HUDEP-2 (cell line): ENCODE results near the gene TOP1.

Experiments used
- DNase-seq, 76 experiments: peaks; one replicate each; lab custom pipeline; 2025; ENCODE audit not compliant: unreplicated experiment in 76 of 76; lab: John Stamatoyannopoulos, UW

Gene TOP1

DNA sequence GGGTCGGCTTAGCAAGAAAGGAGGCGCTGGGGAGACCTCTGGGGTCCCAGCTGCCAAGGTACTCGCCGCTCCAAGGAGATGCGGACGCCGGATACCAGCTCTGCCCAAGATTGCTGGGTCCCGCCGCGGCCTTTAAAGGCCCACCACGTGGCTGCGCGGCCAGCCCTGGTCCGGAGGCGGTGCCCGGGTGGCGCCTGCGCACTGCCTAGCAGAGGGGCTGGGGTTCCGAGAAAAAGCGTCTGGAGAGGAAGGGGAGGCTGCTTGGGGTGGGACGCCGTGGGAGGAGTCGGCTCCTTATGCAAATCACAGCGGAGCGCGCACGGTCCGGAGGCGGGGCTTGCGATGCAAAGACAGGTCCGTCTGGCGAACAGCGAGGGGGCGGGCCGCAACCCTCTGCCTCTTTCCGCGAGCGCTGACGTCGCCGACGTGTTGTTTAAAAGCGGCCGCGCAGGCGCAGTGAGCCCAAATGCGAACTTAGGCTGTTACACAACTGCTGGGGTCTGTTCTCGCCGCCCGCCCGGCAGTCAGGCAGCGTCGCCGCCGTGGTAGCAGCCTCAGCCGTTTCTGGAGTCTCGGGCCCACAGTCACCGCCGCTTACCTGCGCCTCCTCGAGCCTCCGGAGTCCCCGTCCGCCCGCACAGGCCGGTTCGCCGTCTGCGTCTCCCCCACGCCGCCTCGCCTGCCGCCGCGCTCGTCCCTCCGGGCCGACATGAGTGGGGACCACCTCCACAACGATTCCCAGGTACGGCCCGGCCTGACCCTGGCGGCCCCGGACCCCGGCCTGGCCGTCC, at the start of gene TOP1:
Gene TOP1, plus strand, starts transcription at position 464 of the 791 bp plus-strand sequence. Its CDS starts 246 bp downstream, at position 710.
- DNase-seq: peak; percentile 59 to 100 (median 99)

DNA sequence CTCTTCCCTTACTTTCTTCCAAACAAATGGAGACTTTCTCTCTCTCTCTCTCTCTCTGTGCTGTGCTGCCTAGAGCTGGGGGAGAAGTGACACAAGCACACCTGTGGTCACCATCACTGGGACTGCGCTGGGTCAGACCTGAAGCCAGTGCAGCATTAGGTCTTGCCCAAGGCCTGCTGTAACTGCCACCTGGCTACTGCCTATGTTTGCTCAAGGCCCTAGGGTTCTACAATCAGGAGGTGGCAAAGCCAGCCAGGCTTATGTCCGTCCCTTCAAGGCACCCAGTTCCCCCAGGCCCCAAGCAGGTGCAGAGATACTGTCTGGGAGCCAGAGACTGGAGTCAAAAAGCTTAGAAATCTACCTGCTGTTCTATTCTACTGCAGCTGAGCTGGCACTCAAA, 49.4 kb upstream of the TOP1 start:
- DNase-seq: no peak

DNA sequence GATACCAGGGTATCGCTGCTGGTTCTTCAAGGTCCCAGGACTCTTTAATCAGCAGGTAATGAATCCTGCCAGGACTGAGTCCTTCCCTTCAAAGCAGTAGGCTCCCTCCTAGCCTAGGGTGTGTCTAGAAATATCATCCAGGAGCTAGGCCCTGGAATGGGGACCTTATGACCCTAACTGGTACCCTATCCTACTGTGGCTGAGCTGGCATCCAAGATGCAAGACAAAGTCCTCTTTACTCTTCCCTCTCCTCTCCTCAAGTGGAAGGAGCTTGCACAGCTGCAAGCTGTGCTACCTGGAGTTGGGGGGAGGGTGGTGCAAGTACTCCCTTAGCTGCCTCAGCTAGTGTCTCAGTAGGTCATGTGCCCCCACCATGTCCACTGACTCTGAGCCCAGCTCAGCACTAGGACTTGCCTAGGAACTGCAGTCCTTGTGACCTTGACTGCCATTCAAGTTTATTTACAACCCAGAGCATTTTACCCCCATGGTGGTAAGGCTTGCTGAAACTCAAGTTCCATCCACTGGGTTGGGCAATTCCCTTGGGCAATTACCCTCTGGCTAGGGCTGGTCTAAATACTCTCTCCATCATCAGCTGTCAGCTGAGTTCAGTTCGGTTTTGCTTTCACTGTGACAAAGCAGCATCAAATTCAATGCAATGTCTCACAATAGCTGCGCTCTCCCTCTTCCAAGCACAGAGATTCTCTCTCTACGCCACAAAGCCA, 48.4 kb upstream of the TOP1 start:
- no peak for DNase-seq

DNA sequence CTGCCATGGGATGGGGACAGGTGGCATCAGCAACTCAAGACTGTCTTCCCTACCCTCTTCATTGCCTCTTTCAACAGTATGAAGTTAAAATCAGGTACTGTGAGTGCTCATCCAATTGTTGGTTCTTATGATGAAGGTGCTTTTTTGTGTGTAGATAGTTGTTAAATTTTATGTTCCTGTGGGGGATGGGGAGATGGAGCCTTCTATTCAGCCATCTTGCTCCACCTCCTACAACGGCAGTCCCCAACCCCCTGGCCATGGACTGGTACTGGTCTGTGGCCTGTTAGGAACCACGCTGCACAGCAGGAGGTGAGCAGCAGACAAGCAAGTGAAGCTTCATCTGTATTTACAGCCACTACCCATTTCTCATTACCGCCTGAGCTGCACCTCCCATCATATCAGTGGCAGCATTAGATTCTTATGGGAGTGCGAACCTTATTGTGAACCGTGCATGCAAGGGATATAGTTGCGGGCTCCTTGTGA, 47.8 kb upstream of the TOP1 start:
- DNase-seq: no peak

DNA sequence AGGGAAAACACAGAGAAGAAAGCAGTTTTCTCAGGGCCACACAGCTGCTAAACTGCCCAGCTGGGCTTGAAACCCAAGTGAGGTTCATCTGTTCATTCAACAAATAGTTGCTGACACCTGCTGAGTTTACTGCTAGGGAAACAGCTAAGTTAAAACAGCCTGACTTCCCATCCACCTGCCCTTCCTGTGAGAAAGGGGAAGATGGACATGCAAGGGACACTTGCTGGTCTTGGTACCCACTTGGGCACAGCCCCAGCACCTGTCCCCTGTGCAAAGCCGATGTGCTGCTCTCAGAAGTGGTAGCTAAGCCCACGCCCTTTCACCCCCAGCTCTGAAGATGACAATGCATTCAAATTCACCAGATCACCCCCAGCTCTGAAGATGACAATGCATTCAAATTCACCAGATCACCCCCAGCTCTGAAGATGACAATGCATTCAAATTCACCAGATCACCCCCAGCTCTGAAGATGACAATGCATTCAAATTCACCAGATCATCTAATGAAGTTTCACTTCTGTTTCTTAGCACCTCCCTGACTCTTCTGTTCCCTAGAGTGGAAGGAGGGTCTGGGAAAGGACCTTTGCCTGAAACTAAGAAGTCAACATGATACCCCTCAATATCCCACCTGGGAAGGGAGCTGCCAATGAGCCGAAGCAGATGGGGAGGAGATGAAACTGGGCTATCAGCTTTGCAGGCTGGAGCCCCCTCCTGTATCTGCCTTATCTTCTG, 46.0 kb upstream of the TOP1 start:
- no peak for DNase-seq

DNA sequence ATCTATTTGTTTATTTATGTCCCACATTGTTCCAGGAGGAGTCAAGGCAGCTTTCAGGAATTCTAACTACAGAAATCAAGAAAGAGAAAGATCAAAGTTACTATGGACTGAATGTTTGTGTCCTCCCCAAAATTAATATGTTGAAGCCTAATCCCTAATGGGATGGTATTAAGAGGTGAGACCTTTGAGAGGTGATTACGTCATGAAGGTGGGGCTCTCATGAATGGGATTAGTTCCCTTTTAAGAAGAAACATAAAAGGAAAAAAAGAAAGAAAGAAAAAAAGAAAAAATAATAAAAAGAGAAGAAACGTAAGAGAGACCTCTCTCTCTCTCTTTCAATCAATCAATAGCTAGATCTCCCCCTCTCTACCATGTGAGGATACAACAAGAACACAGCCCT, 44.7 kb upstream of the TOP1 start:
- DNase-seq: no peak

DNA sequence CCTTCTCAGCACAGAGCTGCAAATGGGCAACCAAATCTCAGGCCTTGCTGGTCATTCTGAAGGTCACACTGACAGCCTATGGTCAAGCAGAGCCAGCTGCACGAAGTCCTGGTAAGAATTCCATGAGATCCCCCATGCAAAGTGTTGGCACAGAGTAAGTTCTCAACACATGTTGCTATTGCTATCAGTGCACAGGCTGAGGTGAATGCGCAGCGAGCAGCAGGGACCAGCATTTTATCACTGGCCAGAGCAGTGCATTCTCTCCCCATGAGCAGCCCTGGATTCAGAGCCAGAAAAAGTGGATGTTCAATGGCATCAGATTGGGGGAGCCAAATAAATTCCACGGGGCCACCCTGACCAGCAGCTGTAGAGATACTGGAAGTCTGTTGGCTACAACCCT, 44.1 kb upstream of the TOP1 start:
- DNase-seq: no peak

DNA sequence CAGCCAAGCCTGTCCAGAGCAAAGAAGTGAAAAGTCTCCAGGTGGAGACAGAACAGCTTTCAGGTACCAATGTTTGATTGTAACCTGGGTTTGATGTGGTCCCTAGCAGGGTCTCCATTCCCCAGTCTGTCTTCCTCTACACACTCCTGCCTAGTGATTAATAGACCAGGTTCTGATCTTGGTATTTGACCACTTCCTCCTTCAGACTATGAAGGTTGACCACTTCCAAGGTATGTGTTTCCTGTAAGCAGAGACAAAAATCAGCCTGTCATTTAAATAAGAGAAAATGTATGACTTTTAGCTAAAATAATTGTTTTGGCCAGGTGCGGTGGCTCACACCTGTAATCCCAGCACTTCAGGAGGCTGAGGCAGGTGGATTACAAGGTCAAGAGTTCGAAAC, 41.8 kb upstream of the TOP1 start:
- DNase-seq: no peak

DNA sequence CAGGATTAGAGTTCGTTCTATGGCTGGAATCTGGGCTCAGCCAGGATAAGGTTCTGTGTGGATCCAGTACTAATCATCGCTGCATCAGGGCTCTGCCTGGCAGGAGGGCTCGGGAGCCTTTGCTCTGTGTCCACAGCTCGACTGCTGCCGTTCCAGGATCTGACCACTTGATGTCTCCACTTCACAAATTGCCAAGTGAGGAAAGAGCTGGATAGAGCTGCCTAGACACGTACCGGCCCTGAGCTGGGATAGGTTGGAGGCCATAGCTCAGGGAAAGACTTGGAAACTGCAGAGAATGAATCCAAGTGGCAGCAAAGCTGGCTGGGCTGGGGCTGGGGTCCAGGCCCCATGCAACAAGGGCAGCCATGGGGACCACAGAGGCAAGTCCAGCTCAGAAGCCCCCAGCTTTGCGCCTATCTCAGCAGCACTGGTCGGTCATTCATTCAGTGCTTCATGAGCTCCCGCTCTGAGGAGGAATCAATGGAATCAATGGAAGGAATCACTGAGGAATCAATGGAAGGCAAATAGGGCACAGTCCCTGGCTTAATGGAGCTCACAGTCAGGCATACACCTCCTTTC, 38.0 kb upstream of the TOP1 start:
- peak in 73 of 76 experiments; percentile 11 to 87 (median 56) for DNase-seq

DNA sequence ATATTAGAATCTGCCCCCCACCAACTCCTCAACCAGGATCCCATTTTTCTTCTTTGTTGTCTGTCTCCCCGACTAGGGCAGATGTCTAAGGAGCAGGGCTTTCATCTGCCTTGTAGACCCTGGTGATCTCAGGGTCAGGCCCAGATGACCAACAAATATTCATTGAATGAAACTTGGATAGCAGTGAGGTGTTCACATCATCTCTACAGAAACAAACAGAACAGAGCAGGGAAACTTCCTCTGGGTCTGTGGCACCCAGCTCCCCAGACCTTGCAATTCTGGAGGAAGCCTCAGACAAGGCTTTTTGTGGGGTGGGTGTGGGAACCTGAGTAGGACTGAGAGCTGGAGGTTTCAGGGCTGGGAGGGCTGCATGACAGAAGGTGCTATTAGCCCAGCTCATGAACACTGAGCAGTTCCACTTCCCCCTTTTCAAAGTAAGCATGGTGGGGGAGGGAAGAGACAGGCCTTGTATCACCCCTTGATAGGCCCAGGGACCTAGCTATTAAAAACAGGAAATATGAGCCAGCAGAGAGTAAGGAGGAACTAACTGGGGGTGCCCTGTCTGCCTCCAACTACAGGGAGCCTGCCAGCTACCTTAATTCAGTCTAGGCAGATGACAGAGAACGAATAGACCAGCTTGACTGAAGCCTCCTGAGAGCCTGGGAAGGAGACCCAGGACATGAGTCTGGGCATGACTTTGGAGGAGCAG, 37.3 kb upstream of the TOP1 start:
- DNase-seq: peak in 17 of 76 experiments; percentile 3 to 37 (median 16)

DNA sequence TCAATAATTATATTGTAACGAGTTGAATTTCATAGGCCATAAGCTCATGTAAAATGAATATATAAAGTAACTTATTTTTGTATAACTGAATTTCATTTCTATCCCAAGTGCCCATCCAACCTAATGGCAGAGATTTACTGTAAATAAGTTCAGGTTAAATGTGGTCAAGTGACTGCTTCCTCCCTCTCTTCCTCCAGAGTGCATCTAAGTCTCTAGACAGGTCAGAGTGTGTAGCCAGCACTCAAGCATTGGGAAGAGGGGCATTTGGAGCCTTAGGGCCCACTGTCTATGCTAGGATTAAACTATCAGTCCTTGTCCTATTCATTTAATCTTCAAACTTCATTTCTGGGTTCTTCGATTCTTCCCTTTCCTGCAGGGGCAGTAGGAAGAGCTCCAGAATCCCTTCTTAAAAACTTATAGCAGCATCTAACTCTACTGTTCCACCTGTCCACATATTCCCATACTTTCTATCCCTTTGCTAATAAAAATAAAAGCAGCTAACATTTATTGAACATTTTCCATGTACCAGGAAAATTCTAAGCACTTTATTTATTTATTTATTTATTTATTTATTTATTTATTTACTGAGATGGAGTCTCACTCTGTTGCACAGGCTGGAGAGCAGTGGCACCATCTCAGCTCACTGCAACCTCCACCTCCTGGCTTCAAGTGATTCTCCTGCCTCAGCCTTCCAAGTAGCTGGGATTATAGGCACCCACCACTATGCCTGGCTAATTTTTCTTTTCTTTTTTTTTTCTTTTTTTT, 36.1 kb upstream of the TOP1 start:
- DNase-seq: no peak

DNA sequence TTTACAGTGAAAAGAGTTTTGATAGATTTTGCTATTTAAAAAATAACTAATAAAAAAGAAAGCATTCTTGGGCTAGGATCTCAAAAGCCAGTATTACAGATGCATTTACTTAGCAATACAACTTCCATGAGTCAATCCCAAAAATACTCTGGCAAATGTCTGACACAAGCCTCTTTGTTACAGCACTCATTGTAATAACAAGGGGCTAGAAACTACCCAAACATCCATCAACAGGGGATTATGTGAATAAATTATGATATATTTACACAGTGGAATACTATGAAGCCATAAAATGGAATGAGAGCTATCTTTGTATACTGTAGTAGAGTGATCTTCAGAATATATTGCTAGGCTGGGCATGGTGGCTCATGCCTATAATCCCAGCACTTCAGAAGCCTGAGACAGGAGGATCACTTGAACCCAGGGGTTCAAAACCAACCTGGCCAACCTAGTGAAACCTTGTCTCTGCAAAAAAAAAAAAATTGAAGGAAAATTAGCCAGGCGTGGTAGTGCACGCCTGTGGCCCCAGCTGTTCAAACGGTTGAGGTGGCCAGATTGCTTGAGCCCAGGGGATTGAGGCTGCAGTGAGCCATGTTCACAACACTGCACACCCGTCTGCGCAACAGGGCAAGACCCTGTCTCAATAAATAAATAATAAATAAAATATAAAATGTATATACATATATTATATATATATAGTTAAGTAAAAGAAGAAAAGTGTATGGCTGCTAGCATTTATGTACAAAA, 34.7 kb upstream of the TOP1 start:
- no peak for DNase-seq

DNA sequence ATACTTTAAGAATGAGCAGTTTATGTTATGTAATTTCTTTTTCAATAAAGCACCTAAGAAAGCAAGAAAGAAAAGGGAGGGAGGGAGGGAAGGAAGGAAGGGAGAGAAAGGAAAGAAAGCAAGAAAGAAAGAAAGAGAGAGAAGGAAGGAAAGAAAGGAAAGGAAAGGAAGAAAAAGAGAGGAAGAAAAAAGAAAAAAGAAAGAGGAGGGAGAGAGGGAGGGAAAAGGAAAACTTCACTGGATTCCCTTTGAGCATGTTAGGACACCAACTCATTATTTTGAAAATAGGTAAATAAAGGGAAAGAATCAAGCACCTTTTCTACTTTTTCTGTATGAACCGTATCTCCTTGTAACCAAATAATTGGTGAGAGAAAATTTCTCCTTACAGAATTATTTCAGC, 32.3 kb upstream of the TOP1 start:
- no peak for DNase-seq

DNA sequence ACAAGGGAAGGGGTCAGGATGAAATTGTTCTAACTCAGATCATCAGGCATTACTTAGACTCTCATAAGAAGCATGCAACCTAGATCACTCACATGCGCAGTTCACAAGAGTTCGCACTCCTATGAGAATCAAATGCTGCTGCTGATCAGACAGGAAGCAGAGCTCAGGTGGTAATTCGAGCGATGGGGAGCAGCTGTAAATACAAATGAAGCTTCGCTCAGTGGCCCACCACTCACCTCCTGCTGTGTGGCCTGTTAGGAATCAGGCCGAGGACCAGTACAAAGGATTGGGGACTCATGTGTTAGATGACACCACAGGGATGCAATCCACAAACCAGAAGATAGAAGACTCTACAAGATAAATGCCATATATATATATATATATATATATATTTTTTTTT, 31.5 kb upstream of the TOP1 start:
- no peak for DNase-seq

DNA sequence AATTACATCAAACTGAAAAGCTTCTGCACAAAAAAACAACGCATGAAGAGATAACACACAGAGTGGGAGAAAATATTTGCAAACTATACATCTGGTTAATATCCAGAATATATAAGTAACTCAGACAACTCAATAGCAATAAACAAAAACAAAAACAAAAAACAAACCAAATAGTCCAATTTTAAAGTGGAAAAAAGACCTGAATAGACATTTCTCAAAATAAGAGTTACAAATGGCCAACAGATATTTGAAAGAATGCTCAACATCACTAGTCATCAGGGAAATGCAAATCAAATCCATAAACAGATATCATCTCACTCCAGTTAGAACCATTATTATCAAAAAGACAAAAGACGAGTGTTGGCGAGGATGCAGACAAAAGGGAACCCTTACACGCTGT, 28.8 kb upstream of the TOP1 start:
- no peak for DNase-seq

DNA sequence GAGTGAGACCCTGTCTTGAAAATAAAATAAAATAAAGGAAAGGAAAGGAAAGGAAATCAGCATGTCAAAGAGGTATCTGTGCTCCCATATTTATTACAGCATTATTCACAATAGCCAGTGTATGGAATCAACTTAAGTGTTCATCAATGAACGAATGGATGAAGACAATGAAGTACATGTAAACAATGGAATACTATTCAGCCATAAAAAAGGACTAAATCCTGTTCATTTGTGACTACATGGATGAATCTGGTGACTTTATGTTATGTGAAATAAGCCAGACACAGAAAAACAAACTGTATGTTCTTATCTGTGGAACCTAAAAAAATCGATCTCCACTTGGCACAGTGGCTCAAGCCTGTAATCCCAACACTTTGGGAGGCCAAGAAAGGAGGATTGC, 28.0 kb upstream of the TOP1 start:
- DNase-seq: no peak

DNA sequence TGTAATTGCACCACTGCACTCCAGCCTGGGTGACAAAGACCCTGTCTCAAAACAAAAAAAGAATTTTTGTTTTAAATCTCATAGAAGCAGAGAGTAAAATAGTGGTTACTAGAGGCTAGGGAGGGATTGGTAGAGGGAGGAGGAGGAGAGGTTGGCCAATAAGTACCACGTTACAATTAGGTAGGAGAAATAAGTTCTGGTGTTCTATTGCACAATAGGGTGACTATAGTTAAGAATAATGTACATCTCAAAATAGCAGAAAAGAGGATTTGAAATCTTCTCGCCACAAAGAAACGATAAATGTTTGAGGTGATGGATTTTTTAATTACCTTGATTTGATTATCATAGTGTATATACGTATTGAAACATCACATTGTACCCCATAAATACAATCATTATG, 27.1 kb upstream of the TOP1 start:
- DNase-seq: no peak

DNA sequence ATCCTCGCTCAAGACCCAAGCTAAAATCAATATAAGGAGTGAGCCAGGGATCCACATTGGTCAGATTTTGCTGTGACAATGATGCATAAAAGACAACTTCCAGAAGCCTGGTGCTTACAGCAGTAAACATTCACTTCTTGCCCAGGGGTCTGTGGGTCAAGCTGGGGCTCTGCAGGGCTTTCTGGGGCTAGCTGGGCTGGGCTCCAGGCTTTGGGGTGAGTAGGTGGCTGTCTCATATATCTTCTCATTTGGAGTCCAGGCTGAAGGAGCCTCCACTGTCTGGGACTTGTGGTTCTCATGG, 25.8 kb upstream of the TOP1 start:
- DNase-seq: no peak
